Measurements from ENCODE around the gene MAN1B1. TPM values are rescaled to one million over a fixed set of nuclear protein-coding genes. Genes with fewer than 3 reads are reported as not detected.

Gene MAN1B1
- total RNA-seq, 4 donors from 2014 or later: 26.1 to 30.2 (median 29.3) TPM

DNA sequence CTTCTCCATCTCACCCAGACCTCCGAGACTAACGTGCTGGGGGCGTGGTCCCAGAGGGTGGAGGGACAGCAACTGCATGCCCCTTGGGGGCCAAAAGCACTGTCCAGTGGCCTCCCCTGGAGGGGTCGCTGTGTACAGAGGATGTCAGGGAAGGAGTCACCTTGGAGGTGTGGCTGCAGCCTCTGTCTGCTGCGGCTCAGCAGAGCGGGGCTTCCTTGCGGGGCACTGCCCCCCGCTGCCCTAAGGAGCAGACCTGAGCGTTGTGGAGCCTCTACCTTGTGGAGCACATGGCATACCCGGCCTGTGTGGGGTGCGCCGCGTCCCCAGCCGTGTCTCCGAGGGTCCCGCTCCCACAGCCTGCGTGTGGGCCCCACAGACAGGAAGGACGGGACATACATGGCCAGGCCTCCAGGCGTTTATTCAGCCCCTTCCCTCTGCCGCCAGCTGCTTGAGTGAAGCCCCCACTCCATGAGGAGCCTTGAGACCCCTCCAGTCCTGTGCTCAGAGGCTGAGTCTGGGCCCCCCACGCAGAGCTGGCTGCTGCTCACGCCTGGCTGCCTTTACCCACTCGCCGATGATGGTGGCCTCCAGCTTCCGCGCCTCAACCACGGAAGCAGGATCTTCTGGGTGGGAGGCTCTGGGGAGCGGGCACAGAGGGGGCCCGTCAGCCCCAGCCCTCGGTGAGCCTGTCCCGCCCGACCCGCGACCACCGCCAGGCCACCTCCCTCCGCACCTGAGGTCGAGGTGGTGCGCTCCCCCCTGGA lies 23.5 kb downstream of the MAN1B1 start:
- Histone ChIP-seq H3K36me3 (peaks cover 0 to 81% of the 10 kb centered on the region in 2 donors), H3K27ac (no peak overlapping the region), H3K27me3 (no peaks in the 10 kb centered on the region), H3K9me3 (no peaks in the 10 kb centered on the region), H3K4me1 (peaks cover 0 to 20% (median 11%) of the 10 kb centered on the region in 3 donors), H3K4me3 (no peak overlapping the region)
- no peak for ATAC-seq
- no peak for TF ChIP-seq POLR2A (IDR thresholded peaks at IDR 0.05)
- no peak for TF ChIP-seq POLR2AphosphoS5 (IDR thresholded peaks at IDR 0.05)
- TF ChIP-seq, protein P1, sequence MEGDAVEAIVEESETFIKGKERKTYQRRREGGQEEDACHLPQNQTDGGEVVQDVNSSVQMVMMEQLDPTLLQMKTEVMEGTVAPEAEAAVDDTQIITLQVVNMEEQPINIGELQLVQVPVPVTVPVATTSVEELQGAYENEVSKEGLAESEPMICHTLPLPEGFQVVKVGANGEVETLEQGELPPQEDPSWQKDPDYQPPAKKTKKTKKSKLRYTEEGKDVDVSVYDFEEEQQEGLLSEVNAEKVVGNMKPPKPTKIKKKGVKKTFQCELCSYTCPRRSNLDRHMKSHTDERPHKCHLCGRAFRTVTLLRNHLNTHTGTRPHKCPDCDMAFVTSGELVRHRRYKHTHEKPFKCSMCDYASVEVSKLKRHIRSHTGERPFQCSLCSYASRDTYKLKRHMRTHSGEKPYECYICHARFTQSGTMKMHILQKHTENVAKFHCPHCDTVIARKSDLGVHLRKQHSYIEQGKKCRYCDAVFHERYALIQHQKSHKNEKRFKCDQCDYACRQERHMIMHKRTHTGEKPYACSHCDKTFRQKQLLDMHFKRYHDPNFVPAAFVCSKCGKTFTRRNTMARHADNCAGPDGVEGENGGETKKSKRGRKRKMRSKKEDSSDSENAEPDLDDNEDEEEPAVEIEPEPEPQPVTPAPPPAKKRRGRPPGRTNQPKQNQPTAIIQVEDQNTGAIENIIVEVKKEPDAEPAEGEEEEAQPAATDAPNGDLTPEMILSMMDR (IDR thresholded peaks at IDR 0.05): no peak
- TF ChIP-seq EP300 (IDR thresholded peaks at IDR 0.05): no peak
- no CpG with 5 or more reads among the region's 38 CpGs for WGBS, 2 donors (ENCODE audit: low coverage in 1 of 2)

DNA sequence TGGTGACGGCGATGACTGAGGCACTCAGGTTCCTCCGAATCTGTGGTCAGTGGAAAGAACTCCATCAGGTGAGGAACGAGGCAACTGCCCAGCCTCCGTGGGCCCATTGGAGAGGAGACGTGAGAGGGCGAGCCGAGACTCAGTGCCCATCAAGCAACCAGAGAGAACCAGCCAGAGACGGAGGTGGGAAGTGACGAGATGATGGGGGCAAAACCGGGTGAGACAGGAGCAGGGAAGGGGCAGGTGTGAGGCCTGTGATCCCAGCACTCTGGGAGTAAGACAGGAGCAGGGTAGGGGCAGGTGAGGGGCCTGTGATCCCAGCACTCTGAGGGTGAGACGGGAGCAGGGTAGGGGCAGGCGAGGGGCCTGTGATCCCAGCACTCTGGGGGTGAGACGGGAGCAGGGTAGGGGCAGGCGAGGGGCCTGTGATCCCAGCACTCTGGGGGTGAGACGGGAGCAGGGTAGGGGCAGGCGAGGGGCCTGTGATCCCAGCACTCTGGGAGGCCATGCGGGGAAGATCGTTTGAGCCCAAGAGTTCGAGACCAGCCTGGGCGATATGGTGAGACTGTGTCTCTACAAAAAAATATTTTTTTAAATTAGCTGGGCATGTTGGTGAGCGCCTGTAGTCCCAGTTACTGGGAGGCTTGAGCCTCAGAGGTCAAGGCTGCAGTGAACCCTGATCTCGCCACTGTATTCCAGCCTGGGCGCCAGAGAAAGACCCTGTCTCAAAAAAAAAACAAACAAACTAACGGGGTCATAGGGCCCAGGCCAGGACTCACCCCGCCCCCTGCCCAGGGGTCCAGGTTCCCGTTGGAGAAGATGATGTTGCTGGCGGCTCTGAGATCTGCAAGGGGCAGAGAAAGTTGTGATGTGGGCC lies 24.4 kb downstream of the MAN1B1 start:
- no peaks in the 10 kb centered on the region for H3K27me3 ChIP-seq
- peaks cover 0 to 72% of the 10 kb centered on the region in 2 donors for H3K36me3 ChIP-seq
- 72 to 82% methylated on average over 13 to 14 of the region's 28 CpGs for WGBS, 2 donors (ENCODE audit: low coverage in 1 of 2)
- H3K4me1 ChIP-seq: peaks cover 0 to 21% (median 11%) of the 10 kb centered on the region in 3 donors
- TF ChIP-seq POLR2AphosphoS5 (IDR thresholded peaks at IDR 0.05) (no peak), EP300 (IDR thresholded peaks at IDR 0.05) (no peak), POLR2A (IDR thresholded peaks at IDR 0.05) (no peak)
- TF ChIP-seq, protein P1 (IDR thresholded peaks at IDR 0.05): no peak
- H3K4me3 ChIP-seq: no peak overlapping the region
- no peaks in the 10 kb centered on the region for H3K9me3 ChIP-seq
- H3K27ac ChIP-seq: no peak overlapping the region
- ATAC-seq: no peak

DNA sequence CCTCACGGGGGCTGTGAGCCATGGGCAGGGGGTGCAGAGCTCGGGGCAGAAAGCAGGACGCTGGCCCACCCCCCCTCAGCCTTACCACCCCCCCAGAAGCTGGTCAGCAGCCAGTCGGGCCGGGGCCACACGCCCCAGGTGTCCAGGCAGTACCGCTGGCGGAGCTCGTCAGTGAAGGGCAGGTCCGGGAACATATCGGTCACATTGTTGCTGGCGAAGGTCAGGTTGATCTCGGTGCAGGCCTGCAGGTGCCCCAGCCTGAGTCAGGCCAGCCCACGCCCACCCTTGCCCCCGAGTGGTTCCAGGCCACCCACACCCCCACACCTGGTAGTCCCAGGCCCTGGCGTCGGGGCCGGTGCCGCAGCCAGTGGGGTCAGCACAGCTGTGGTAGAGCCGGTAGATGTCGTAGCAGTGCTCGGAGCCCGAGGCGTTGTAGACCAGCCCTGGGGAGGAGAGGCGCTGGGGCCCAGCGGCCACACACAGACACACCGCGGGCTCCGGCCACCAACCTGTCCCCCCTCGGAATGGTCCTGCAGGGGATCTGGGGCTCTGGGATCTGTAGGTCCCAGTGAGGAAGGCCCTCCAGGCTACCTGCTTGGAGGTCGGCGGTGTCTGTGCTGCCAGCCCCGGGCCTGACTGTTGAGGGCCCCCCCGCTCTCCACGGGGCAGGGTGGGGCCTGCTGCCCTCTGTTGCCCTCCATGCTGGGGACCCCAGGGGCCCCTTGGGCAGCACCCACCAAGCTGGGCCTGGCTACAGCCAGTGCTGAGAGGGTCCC lies 25.2 kb downstream of the MAN1B1 start:
- Histone ChIP-seq H3K4me3 (no peak overlapping the region), H3K9me3 (no peaks in the 10 kb centered on the region), H3K27me3 (no peaks in the 10 kb centered on the region), H3K36me3 (peaks cover 0 to 64% of the 10 kb centered on the region in 2 donors), H3K4me1 (peaks cover 0 to 21% (median 11%) of the 10 kb centered on the region in 3 donors), H3K27ac (no peak overlapping the region)
- TF ChIP-seq, protein P1 (IDR thresholded peaks at IDR 0.05): no peak
- TF ChIP-seq POLR2AphosphoS5 (IDR thresholded peaks at IDR 0.05) (no peak), EP300 (IDR thresholded peaks at IDR 0.05) (no peak), POLR2A (IDR thresholded peaks at IDR 0.05) (no peak)
- WGBS, 2 donors (ENCODE audit: low coverage in 1 of 2): 86% methylated on average over 8 of the region's 35 CpGs; no CpG with 5 or more reads in 1 of the 2 donors
- no peak for ATAC-seq

DNA sequence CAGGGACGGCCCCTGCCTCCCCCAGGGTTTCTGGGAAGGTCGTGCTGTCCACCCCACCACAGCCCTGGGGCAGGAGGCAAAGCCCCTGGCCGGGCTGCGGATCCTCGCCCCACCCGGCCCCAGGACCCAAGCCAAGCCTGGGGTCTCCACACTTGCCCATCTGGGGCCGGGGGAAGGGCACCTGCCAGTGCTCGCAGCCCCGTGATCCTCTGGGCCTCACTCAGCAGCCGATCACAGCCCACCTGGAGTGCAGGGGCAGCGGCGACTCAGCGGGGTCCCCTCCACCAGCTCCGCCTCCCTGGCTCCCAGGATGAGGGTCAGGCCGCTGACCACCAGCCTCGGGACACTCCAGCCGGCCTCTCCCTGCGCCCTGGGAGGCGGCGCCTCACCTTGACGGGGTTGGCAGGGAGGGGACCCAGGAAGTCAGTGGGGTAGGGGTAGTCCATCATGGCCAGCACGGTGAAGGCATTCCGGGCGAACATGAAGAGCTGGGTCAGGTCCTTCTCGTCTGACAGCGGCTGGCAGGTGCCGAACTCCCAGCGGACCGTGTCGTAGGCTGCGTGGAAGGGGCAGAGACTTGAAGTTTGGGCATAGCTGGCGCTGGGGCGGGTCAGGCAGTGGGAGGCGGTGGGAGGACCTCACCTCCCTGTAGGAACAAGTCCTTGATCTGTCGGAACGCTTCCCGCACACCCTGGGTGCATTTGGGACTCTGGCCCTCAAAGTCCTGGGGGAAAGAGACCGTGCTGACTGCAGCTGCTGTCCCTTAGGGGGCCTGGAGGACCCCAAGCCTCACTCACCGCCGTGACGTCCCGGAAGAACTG lies 26.0 kb downstream of the MAN1B1 start:
- no peak overlapping the region for H3K27ac ChIP-seq
- H3K36me3 ChIP-seq: peaks cover 0 to 56% of the 10 kb centered on the region in 2 donors
- no peaks in the 10 kb centered on the region for H3K9me3 ChIP-seq
- no peak for TF ChIP-seq EP300 (IDR thresholded peaks at IDR 0.05)
- TF ChIP-seq POLR2A (IDR thresholded peaks at IDR 0.05): no peak
- TF ChIP-seq POLR2AphosphoS5 (IDR thresholded peaks at IDR 0.05): no peak
- TF ChIP-seq, protein P1 (IDR thresholded peaks at IDR 0.05): no peak
- H3K4me3 ChIP-seq: no peak overlapping the region
- 98% methylated on average over 8 of the region's 42 CpGs; no CpG with 5 or more reads in 1 of the 2 donors for WGBS, 2 donors (ENCODE audit: low coverage in 1 of 2)
- no peaks in the 10 kb centered on the region for H3K27me3 ChIP-seq
- ATAC-seq: no peak
- H3K4me1 ChIP-seq: peaks cover 0 to 21% (median 11%) of the 10 kb centered on the region in 3 donors
